SU-DHL-6 (cell line): ENCODE results near the gene EVA1B.

Experiments
- H2AFZ ChIP-seq: fragments of 200-600 bp; sonication (generic); 2 replicates; pipeline ENCODE4 v1.6.1; 2014; ENCODE audit warnings: low read depth, mild to moderate bottlenecking, moderate library complexity, mixed read lengths, antibody characterized with exemption, low read length; ENCODE audit not compliant: severe bottlenecking
- H3F3A ChIP-seq: fragments of 200-600 bp; shearing (Covaris generic); 2 replicates; pipeline ENCODE4 v1.6.0; 2016; ENCODE audit warnings: antibody characterized with exemption, mild to moderate bottlenecking; ENCODE audit not compliant: insufficient read depth
- H3K27ac ChIP-seq: fragments of 200-600 bp; sonication (generic); 2 replicates; pipeline ENCODE4 v1.5.1; 2016; ENCODE audit warnings: low read depth, mild to moderate bottlenecking, low read length, moderate library complexity, mixed read lengths
- H3K27me3 ChIP-seq: fragments of 200-600 bp; sonication (generic), shearing (Covaris generic); 2 replicates; pipeline ENCODE4 v1.6.0; 2014; ENCODE audit warnings: mild to moderate bottlenecking, low read length
- H3K36me3 ChIP-seq: fragments of 200-600 bp; sonication (generic); 2 replicates; pipeline ENCODE4 v1.6.1; 2014; ENCODE audit warnings: mild to moderate bottlenecking, low read length, mixed read lengths
- H3K4me2 ChIP-seq: fragments of 300-600, 200-600 bp; shearing (Covaris generic), sonication (generic); 2 replicates; pipeline ENCODE4 v1.6.0; 2014; ENCODE audit warnings: low read length, low read depth, mild to moderate bottlenecking; ENCODE audit not compliant: poor library complexity, severe bottlenecking
- H3K4me3 ChIP-seq: fragments of 200-600 bp; sonication (generic); 2 replicates; pipeline ENCODE4 v1.5.1; 2014; ENCODE audit warnings: antibody characterized with exemption, low read length, mild to moderate bottlenecking, mixed read lengths; ENCODE audit not compliant: insufficient read depth, poor library complexity, severe bottlenecking
- H3K79me2 ChIP-seq: fragments of 200-600 bp; sonication (generic); 2 replicates; pipeline ENCODE4 v1.6.1; 2014; ENCODE audit warnings: mild to moderate bottlenecking, low read length, moderate library complexity; ENCODE audit not compliant: insufficient read depth
- H3K9ac ChIP-seq: fragments of 200-600 bp; sonication (generic); 2 replicates; pipeline ENCODE4 v1.7.0; 2014; ENCODE audit warnings: mild to moderate bottlenecking, low read length
- H3K9me2 ChIP-seq: fragments of 200-600 bp; sonication (generic); replicated peaks from 2 replicates; pipeline ENCODE4 v1.6.1; 2014; ENCODE audit warnings: low read length; ENCODE audit not compliant: insufficient read depth
- H3K9me3 ChIP-seq: fragments of 200-600 bp; sonication (generic); 2 replicates; pipeline ENCODE4 v1.6.1; 2014; ENCODE audit warnings: low read length, mixed read lengths; ENCODE audit not compliant: insufficient read depth
- H4K20me1 ChIP-seq: fragments of 200-600 bp; sonication (generic); 2 replicates; pipeline ENCODE4 v1.6.1; 2014; ENCODE audit warnings: low read depth, mild to moderate bottlenecking, antibody characterized with exemption, low read length, moderate library complexity, mixed read lengths
- CTCF ChIP-seq: fragments of 200-600 bp; sonication (generic); IDR thresholded peaks from one replicate; pipeline ENCODE4 v1.5.1; 2017; ENCODE audit warnings: antibody characterized with exemption, mild to moderate bottlenecking, low read length, moderate library complexity; ENCODE audit not compliant: insufficient read depth, poor library complexity, severe bottlenecking
- EZH2phosphoT487 ChIP-seq: fragments of 200-600 bp; sonication (generic), shearing (Covaris generic); conservative IDR thresholded peaks from 2 replicates; pipeline ENCODE4 v1.6.1; 2018; ENCODE audit warnings: mild to moderate bottlenecking, antibody characterized with exemption, low read length, moderate library complexity, mixed read lengths

The EVA1B gene

GRCh38 chr1:36365381-36365780 lies 41.9 kb upstream of the EVA1B start:
- no peak overlapping the region for H2AFZ ChIP-seq
- H3K27ac ChIP-seq = no peak overlapping the region
- H3K4me2 ChIP-seq = no peak overlapping the region
- no peak overlapping the region for H3K4me3 ChIP-seq
- no peaks in the 10 kb centered on the region for H3K27me3 ChIP-seq
- no peaks in the 10 kb centered on the region for H3K9me2 ChIP-seq
- no peak overlapping the region for H3K9ac ChIP-seq
- H3K79me2 ChIP-seq = peaks cover 33% of the 10 kb centered on the region
- H3F3A ChIP-seq = peaks cover 10% of the 10 kb centered on the region
- no peaks in the 10 kb centered on the region for H4K20me1 ChIP-seq
- TF ChIP-seq EZH2phosphoT487 (no peak), CTCF (no peak)
- no peaks in the 10 kb centered on the region for H3K9me3 ChIP-seq
- no peaks in the 10 kb centered on the region for H3K36me3 ChIP-seq

- H2AFZ ChIP-seq = no peak overlapping the region
- no peaks in the 10 kb centered on the region for H3K27me3 ChIP-seq
- H3K27ac ChIP-seq = no peak overlapping the region
- H3K9ac ChIP-seq = no peak overlapping the region
- peaks cover 4% of the 10 kb centered on the region; the same call in 1 of the 2 replicates for H3K79me2 ChIP-seq
- no peaks in the 10 kb centered on the region for H4K20me1 ChIP-seq
- H3F3A ChIP-seq = no peaks in the 10 kb centered on the region
- no peaks in the 10 kb centered on the region for H3K9me3 ChIP-seq
- no peak overlapping the region for H3K4me3 ChIP-seq
- no peak for TF ChIP-seq EZH2phosphoT487
- TF ChIP-seq CTCF = no peak
- H3K4me2 ChIP-seq = no peak overlapping the region
- H3K9me2 ChIP-seq = no peaks in the 10 kb centered on the region
- no peaks in the 10 kb centered on the region for H3K36me3 ChIP-seq
Observed at GRCh38 chr1:36359911-36360550, 36.6 kb upstream of the EVA1B start.

GRCh38 chr1:36359383-36359782 lies 35.9 kb upstream of the EVA1B start:
- Histone ChIP-seq H3K9me3 (no peaks in the 10 kb centered on the region), H3K9ac (no peak overlapping the region), H3K9me2 (no peaks in the 10 kb centered on the region), H3K79me2 (peaks cover 4% of the 10 kb centered on the region; the same call in 1 of the 2 replicates), H3K4me2 (no peak overlapping the region), H3K27me3 (no peaks in the 10 kb centered on the region), H3K27ac (no peak overlapping the region), H3F3A (no peaks in the 10 kb centered on the region), H3K4me3 (no peak overlapping the region), H2AFZ (no peak overlapping the region), H3K36me3 (no peaks in the 10 kb centered on the region), H4K20me1 (no peaks in the 10 kb centered on the region)
- TF ChIP-seq EZH2phosphoT487 (no peak), CTCF (no peak)
